ENCODE results near the gene SHROOM4.

DNA sequence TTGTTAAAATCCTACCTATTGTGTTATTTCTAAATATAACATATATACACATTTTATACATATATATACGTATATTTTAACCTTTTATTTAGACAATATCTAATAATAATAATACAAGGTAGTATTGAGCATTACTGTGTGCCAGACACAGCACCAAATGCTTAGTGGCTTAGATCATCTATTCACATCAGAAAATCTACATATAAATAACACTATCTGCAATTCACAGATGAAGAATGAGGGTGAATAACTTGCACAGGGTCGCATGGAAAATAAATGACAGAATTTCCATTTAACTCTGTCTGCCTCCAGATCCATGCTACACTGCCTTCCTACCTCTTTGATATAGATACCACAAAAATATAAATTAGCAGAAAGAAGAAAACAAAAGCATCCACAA, 37.7 kb downstream of the SHROOM4 start:
- TF ChIP-seq, protein P1, sequence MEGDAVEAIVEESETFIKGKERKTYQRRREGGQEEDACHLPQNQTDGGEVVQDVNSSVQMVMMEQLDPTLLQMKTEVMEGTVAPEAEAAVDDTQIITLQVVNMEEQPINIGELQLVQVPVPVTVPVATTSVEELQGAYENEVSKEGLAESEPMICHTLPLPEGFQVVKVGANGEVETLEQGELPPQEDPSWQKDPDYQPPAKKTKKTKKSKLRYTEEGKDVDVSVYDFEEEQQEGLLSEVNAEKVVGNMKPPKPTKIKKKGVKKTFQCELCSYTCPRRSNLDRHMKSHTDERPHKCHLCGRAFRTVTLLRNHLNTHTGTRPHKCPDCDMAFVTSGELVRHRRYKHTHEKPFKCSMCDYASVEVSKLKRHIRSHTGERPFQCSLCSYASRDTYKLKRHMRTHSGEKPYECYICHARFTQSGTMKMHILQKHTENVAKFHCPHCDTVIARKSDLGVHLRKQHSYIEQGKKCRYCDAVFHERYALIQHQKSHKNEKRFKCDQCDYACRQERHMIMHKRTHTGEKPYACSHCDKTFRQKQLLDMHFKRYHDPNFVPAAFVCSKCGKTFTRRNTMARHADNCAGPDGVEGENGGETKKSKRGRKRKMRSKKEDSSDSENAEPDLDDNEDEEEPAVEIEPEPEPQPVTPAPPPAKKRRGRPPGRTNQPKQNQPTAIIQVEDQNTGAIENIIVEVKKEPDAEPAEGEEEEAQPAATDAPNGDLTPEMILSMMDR (IDR thresholded peaks at IDR 0.05; ENCODE audit: low read length): no peak
- TF ChIP-seq EZH2 (optimal IDR thresholded peaks at IDR 0.05; ENCODE audit: low read depth, low read length): no peak

Measured in MM.1S (cell line).